Nephron (organoid): Measurements from ENCODE around the gene MAGI2.
"Not testable (repeated sequence)": the region's sequence is repeated elsewhere in the genome, so short reads cannot be mapped to it uniquely, and the experiment has no call there.

ENCODE experiments used
- H3K27ac Mint-ChIP-seq, 3 experiments: 2 replicates each; pipeline ENCODE4 v1.8.0; 2020; ENCODE audit warnings: mixed read lengths in 3 of 3, mild to moderate bottlenecking in 2 of 3, moderate library complexity in 1 of 3
- H3K27me3 Mint-ChIP-seq: 2 replicates; pipeline ENCODE4 v1.8.0; 2021; ENCODE audit warnings: low read depth, mild to moderate bottlenecking, moderate library complexity, mixed read lengths
- H3K36me3 Mint-ChIP-seq: 2 replicates; pipeline ENCODE4 v1.8.0; 2020; ENCODE audit warnings: low read depth, mixed read lengths
- H3K4me1 Mint-ChIP-seq: 2 replicates; pipeline ENCODE4 v1.8.0; 2020; ENCODE audit warnings: mixed read lengths
- H3K4me3 Mint-ChIP-seq, 3 experiments: 2 replicates each; pipeline ENCODE4 v1.8.0; 2020; ENCODE audit warnings: mild to moderate bottlenecking in 3 of 3, mixed read lengths in 3 of 3, moderate library complexity in 2 of 3
- H3K9me3 Mint-ChIP-seq: 2 replicates; pipeline ENCODE4 v1.8.0; 2020; ENCODE audit warnings: mixed read lengths
- TF ChIP-seq, protein P1 (sequence below), 3 experiments: fragments of 200-600 bp; sonication (generic); IDR thresholded peaks; one replicate each; pipeline ENCODE4 v1.5.0; 2021; ENCODE audit warnings: antibody characterized with exemption in 3 of 3; ENCODE audit not compliant: unreplicated experiment in 3 of 3

MAGI2 gene

DNA sequence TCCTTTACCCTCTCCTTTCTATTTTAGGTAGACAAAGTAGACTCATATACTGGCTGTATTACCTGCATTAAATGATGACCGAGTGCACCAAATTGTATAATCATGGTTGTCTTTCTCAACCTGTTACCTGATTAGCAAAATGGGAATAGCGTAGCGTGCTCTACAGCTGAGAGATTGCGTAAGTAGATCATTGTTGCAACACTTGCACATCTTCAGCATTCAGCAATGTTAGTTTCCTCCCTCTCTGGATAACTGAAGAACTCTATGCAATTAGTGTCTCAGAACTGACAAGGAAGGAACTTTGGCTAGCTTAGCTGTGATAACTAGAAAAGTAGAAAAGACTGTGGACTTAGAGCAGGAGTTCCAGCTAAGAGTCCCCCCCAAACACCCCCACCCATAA is 867.5 kb downstream of the MAGI2 start:
- TF ChIP-seq, protein P1, sequence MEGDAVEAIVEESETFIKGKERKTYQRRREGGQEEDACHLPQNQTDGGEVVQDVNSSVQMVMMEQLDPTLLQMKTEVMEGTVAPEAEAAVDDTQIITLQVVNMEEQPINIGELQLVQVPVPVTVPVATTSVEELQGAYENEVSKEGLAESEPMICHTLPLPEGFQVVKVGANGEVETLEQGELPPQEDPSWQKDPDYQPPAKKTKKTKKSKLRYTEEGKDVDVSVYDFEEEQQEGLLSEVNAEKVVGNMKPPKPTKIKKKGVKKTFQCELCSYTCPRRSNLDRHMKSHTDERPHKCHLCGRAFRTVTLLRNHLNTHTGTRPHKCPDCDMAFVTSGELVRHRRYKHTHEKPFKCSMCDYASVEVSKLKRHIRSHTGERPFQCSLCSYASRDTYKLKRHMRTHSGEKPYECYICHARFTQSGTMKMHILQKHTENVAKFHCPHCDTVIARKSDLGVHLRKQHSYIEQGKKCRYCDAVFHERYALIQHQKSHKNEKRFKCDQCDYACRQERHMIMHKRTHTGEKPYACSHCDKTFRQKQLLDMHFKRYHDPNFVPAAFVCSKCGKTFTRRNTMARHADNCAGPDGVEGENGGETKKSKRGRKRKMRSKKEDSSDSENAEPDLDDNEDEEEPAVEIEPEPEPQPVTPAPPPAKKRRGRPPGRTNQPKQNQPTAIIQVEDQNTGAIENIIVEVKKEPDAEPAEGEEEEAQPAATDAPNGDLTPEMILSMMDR (IDR thresholded peaks at IDR 0.05; ENCODE audit: unreplicated experiment in 3 of 3), result no peak
- Mint-ChIP-seq H3K9me3 (no peaks in the 10 kb centered on the region), H3K4me3 (no peak overlapping the region), H3K27ac (no peak overlapping the region), H3K4me1 (no peaks in the 10 kb centered on the region), H3K36me3 (peaks cover 4% of the 10 kb centered on the region), H3K27me3 (no peaks in the 10 kb centered on the region)

DNA sequence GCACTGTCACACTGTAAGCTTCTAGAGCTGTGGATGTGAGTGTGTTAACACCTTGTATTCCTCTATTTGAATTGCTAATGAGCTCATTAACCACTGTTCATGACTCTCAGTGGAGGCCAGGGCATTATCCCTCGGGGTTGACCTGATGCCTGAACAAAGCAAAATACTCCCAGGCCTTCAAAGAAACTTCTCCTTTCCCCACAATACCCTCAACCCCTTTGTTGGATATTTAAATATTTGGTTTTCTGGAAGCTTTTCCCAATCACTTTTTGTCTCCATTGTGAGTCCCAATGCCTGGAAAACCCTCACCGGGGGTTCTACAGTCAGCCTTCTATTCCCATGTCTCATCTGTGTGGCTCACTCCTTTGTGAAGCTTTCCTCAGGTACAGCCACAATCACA is 874.8 kb downstream of the MAGI2 start:
- TF ChIP-seq, protein P1 (IDR thresholded peaks at IDR 0.05; ENCODE audit: unreplicated experiment in 3 of 3), result no peak
- no peaks in the 10 kb centered on the region for H3K9me3 Mint-ChIP-seq
- H3K4me3 Mint-ChIP-seq, result no peak overlapping the region
- no peaks in the 10 kb centered on the region for H3K4me1 Mint-ChIP-seq
- H3K36me3 Mint-ChIP-seq, result peaks cover 3% of the 10 kb centered on the region
- no peaks in the 10 kb centered on the region for H3K27me3 Mint-ChIP-seq
- H3K27ac Mint-ChIP-seq, result no peak overlapping the region

DNA sequence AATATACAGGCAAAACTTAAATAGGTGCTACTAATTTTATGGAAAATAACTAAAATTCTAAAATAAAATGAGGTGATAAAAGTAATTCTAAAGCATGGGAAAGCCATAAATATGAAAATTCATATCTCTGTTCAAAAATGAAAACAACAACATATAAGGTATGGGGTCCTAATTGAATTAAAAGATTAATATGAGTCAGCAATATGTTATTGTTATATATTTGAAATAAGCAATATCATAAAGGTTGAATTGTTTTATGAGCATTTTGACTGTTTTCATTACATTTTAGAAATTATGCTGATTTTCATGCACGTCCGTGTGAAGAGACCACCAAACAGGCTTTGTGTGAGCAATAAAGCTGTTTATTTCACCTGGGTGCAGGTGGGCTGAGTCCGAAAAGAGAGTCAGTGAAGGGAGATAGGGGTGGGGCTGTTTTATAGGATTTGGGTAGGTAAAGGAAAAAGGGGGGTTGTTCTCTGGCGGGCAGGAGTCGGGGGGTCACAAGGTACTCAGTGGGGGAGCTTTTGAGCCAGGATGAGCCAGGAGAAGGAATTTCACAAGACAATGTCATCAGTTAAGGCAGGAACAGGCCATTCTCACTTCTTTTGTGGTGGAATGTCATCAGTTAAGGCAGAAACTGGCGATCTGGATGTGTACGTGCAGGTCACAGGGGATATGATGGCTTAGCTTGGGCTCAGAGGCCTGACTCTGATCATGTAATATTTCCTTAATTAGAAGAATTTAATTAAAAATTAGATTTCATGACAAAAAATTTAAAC is 876.1 kb downstream of the MAGI2 start:
- not testable (repeated sequence) for H3K27ac Mint-ChIP-seq, H3K9me3 Mint-ChIP-seq, H3K4me3 Mint-ChIP-seq, H3K36me3 Mint-ChIP-seq, H3K27me3 Mint-ChIP-seq, H3K4me1 Mint-ChIP-seq

DNA sequence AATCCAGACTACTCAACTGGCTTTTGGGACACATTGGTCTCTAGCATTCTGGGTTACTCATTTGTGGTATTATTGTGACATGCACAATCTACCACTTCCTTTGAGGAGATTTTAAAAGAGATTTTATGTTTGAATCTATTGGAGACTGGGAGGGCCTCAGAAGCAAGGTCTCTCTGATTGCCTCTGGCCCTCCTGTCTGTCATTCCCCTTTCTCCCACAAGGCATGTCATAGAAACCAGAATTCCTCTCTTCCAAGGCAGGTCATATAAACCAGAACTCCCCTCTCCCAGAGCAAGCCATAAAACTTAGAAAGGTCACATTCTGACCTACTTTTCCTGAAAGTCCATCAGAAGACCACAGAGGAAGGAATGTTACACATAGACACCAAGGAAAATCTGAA is 877.2 kb downstream of the MAGI2 start:
- Mint-ChIP-seq H3K4me1 (no peaks in the 10 kb centered on the region), H3K27me3 (no peaks in the 10 kb centered on the region), H3K36me3 (peaks cover 3% of the 10 kb centered on the region), H3K9me3 (no peaks in the 10 kb centered on the region), H3K27ac (peak overlapping the region in 1 of 3 experiments; percentile 61), H3K4me3 (no peak overlapping the region)
- TF ChIP-seq, protein P1 (IDR thresholded peaks at IDR 0.05; ENCODE audit: unreplicated experiment in 3 of 3), result no peak

DNA sequence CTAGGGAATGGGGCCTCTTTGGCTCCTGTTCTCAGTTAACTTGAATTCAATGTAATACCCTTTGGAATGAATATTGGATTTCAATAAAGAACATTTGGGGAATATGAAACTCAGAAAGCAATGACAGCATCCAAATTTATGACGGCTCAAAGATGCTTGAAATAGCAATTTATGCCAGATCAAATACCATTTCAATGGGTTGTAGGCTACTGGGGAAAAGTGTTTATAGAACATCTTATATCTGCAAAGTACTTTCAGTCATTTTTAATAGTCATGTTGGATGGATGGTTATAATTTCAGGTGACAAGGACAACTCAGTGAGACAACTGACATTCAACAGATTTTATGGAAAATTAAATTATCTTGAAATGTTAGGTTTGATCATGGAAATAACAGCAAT is 882.2 kb downstream of the MAGI2 start:
- TF ChIP-seq, protein P1 (IDR thresholded peaks at IDR 0.05; ENCODE audit: unreplicated experiment in 3 of 3), result no peak
- H3K27me3 Mint-ChIP-seq, result no peaks in the 10 kb centered on the region
- no peak overlapping the region for H3K27ac Mint-ChIP-seq
- no peak overlapping the region for H3K4me3 Mint-ChIP-seq
- H3K4me1 Mint-ChIP-seq, result no peaks in the 10 kb centered on the region
- peaks cover 3% of the 10 kb centered on the region for H3K36me3 Mint-ChIP-seq
- no peaks in the 10 kb centered on the region for H3K9me3 Mint-ChIP-seq

DNA sequence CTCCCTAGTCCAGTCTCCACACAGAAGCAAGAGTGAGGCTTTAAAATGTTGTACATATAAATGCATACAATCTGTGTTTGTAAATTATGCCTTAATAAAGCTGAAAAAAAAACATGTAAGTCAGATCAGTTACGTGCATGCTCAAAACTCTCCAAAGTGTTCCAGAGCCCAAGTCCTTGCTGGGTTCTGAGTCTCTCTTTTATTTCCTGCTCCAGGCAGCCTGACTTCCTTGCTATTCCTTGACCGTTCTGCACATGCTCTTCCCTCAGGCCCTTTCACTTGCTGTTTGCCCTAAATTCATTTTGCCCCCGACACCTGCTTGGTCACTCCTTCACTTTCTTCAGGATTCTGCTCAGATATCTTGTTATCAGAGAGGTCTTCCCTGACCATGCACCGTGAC is 884.8 kb downstream of the MAGI2 start:
- H3K4me3 Mint-ChIP-seq, result no peak overlapping the region
- H3K27ac Mint-ChIP-seq, result no peak overlapping the region
- no peaks in the 10 kb centered on the region for H3K4me1 Mint-ChIP-seq
- no peaks in the 10 kb centered on the region for H3K9me3 Mint-ChIP-seq
- TF ChIP-seq, protein P1 (IDR thresholded peaks at IDR 0.05; ENCODE audit: unreplicated experiment in 3 of 3), result no peak
- H3K27me3 Mint-ChIP-seq, result no peaks in the 10 kb centered on the region
- H3K36me3 Mint-ChIP-seq, result no peaks in the 10 kb centered on the region
